Kidney capillary endothelial cell (primary cell): Measurements from ENCODE around the gene UBE2M.
A peak's percentile ranks its signal among the peaks of the same experiment; 100 is the strongest.
"Not testable (repeated sequence)": the region's sequence is repeated elsewhere in the genome, so short reads cannot be mapped to it uniquely, and the experiment has no call there.

Source experiments
- DNase-seq: peaks from one replicate; pipeline ENCODE4 v3.0.0-alpha.2; 2018; ENCODE audit warnings: low spot score

The UBE2M gene

DNA sequence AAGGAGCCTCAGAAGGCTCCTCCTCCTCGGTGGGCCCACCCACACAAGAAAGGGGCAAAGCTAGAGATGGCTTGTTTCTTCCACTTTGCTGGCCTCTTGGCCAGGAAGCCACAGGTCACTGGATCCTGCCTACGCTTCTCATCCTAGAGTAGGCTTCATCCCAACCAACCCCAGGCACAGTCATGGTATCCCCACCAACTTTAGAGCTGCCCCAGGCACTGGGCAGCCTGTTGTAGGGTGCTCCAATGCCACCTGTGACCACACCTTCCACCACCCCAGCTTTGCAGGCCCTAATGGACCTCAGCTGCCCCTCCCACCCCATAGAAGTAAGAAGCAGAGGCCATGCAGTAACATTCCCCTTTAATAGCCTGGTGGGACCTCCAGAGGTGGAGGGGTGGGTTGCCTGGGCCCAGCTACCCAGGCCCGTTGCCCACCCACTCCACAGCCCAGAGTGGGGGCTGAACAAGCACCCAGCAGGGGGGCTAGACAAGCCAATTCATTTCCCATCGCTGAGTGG lies 3.0 kb downstream of the UBE2M start:
- DNase-seq = no peak

DNA sequence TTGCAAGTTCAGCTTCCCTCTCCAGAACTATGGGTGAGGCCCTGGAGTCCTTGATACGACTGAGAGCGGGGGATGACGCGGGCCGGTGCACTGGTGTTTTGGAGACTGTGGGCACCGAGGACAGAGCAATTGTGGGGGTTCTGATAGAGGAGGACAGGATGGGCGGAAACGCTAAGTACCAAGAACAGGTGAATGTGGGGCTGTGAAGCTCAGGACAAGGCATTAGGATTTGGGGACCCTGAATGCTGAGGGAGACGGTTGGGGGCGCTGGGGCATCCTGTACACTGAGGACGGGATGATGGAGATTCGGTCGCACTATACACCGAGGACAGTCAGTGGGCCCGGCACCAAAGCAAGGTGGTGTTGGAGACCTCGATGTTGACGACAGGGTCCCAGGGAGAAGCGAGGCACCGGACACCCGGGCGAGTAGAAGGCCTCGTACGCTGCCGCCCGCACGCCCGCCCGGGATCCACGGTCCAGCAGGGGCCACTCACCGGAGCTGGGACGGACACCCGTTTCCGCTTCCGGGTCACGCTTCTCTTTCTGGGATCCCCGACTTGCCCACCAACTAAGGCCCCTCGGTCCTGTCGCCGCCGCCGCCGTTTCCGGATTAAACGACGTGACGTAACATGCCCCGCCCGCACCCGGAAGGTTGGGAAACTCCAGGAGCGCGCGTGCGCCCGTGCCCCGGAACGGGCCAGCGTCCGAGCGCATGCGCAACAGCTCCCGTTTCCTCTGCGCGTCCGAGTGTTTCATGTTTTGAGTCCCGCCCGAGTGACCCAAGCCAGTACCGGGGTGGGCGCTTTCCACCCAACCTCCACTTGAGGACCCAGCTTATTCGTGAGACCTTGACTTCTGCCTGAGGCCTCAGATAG lies 3.7 kb downstream of the UBE2M start, which contains the start of gene CHMP2A:
CHMP2A (minus strand) TSS at position 612 of the 875 bp plus-strand sequence. CDS start 893 bp downstream, outside the sequence.
- peak; percentile 85 for DNase-seq

DNA sequence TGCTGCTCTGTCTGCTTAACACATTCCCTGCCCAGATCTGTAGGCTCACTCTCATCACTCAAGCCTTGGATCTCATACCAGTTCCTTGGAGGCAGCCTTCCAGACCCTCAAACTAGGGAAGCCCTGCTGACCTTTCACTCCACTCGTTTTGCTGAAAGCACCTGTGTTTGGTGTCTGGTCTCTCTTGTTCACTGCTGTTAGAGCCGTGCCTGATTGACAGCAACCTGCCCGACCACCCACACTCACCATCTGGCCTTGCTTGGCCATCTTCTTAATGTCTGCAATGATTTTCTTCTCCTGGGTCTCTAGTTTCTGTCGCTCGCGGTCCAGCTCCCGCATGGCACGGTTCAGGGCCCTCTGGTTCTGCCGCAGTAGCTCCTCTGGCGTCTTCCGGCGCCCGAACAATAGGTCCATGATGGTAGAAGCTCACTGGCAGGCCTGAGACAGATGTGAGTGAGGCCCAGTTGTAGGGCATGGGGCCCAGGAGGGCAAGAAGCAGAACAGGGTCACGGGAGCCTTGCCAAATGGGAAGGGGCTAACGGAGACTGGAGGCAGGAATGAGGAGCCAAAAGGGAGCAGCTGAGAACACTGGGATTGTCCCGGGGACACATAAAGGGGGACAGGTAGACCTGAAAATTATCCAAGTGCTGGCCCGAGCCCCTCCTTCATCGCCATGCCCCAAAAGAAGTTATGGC lies 4.5 kb downstream of the UBE2M start:
- DNase-seq = no peak

DNA sequence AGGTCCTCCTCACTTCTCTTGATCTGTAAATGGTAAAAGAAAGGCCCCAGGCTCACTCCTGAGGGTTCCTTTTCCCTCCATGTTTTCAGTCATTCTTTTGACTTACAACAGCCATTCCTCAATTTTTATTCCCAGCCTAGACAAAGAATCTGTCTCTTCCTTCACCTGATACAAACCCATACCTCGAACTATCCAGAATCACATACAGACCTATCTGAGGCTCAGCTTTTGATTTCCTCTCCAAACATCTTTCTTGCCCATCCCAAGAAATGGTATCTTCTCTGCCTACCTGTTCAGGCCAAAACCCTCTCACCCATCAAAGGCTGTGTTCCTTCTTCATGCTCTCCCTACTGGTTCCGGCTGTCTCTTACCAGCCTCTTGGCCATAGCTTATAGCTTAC lies 5.8 kb downstream of the UBE2M start:
- no peak for DNase-seq

DNA sequence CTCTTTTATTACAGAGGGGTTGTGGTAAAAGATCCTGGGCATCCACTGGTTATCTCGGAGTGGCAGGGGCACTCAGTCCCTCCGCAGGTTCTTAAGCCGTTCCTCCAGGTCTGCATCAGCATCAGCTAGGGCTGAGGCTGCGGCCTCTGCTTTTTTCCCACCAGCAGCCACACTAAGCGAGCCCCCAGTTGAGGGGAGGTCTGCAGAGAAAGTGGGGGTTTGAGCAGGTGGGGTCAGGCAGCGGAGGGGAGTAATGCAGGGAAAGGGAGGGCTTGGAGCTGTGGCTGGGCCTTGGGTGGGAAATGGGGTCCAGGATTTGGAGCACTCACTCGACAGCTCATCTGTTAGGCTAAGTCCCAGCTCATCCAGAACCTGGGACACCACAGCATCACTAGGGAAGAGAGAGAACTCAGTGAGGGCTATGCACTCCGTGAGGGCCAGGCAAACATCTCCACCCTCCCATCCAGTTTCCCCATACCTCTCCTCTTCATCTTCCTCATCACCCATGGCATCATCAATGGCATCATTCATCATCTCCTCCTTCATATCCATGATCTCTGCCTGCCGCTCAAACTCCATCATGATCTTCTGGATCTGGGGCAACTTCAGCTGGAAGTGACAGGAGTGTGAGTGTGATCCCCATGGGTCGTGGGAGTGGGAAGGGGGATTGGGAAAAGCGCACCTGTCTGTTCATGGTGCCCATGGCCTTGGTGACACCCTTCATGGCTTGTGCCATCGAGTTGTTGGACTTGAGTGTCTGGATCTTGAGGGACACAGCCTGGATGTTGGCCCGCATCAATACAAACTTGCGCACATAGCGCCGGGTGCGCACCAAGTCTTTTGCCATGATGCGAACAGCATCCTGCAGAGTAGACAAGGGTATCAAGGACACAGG lies 6.6 kb downstream of the UBE2M start:
- DNase-seq = no peak

DNA sequence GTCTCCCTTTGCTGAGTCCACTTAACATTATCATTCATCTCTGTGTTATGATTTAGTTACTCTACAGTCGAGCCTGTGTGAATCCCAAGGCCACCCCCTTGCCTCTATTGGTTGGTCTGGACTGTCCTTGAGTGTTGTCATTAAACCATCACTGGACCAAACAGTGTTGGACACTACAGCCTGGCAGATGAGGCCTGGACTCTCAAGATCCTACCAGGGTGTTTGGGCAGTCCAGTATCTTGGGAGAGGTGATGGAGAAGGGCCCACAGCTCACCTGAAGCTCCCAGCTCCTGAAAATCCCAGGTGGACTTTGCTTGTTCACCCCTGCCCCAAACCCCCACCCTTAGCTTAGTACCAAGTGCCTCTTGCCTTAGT lies 7.3 kb downstream of the UBE2M start:
- no peak for DNase-seq

DNA sequence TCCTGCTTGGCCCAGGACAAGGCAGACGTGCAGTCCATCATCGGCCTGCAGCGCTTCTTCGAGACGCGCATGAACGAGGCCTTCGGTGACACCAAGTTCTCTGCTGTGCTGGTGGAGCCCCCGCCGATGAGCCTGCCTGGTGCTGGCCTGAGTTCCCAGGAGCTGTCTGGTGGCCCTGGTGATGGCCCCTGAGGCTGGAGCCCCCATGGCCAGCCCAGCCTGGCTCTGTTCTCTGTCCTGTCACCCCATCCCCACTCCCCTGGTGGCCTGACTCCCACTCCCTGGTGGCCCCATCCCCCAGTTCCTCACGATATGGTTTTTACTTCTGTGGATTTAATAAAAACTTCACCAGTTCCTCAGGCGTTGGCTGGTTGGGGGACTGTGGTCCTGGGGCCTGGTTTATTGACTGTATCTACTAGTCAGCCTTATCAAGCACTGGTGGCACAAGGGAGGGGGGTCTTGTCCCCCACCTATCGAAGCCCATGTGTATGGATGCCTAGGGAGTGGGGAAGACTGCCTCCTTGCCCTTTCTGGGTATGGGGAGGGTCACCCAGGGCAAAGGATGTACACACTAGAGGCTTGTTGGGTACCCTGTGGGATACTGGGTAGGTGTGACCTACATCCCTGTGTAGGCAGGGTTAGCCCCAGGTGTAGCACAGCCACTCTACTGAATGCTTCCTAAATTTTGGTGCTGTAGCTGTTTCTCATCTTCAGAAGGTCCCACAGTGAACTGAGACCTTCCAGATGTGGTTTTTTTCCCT lies 7.9 kb downstream of the UBE2M start:
- no peak for DNase-seq

DNA sequence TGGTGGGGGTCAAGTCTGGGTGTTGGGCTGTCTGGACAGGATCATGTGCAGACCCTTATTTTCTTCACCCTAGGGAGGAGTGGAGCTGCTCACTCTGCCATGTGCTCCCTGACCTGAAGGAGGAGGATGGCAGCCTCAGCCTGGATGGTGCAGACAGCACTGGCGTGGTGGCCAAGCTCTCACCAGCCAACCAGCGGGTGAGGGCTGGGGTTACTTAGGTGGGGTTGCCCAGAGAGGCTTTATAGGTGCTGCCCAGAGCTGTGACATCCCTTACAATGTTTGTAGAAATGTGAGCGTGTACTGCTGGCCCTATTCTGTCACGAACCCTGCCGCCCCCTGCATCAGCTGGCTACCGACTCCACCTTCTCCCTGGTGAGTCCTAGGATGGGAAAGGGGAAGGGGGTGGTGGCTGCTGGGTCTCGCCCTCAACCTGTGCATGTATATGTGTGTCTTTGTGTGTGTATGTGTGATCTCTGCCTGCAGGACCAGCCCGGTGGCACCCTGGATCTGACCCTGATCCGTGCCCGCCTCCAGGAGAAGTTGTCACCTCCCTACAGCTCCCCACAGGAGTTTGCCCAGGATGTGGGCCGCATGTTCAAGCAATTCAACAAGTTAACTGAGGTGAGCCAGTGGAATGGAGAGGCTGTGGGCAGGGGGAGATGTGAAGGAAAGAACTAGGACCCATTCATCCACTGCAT lies 8.6 kb downstream of the UBE2M start:
- no peak for DNase-seq

DNA sequence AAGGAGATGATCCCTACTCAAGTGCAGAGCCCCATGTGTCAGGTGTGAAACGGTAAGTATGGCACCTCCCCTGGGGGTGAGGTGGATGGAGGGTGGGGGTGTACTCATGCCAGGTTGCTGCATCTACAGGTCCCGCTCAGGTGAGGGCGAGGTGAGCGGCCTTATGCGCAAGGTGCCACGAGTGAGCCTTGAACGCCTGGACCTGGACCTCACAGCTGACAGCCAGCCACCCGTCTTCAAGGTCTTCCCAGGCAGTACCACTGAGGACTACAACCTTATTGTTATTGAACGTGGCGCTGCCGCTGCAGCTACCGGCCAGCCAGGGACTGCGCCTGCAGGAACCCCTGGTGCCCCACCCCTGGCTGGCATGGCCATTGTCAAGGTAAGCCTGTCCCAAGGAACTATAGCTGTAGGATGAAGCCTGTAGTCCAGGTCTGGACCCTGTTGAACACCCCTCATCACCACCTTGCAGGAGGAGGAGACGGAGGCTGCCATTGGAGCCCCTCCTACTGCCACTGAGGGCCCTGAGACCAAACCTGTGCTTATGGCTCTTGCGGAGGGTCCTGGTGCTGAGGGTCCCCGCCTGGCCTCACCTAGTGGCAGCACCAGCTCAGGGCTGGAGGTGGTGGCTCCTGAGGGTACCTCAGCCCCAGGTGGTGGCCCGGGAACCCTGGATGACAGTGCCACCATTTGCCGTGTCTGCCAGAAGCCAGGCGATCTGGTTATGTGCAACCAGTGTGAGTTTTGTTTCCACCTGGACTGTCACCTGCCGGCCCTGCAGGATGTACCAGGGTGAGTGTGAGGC lies 9.3 kb downstream of the UBE2M start:
- no peak for DNase-seq

DNA sequence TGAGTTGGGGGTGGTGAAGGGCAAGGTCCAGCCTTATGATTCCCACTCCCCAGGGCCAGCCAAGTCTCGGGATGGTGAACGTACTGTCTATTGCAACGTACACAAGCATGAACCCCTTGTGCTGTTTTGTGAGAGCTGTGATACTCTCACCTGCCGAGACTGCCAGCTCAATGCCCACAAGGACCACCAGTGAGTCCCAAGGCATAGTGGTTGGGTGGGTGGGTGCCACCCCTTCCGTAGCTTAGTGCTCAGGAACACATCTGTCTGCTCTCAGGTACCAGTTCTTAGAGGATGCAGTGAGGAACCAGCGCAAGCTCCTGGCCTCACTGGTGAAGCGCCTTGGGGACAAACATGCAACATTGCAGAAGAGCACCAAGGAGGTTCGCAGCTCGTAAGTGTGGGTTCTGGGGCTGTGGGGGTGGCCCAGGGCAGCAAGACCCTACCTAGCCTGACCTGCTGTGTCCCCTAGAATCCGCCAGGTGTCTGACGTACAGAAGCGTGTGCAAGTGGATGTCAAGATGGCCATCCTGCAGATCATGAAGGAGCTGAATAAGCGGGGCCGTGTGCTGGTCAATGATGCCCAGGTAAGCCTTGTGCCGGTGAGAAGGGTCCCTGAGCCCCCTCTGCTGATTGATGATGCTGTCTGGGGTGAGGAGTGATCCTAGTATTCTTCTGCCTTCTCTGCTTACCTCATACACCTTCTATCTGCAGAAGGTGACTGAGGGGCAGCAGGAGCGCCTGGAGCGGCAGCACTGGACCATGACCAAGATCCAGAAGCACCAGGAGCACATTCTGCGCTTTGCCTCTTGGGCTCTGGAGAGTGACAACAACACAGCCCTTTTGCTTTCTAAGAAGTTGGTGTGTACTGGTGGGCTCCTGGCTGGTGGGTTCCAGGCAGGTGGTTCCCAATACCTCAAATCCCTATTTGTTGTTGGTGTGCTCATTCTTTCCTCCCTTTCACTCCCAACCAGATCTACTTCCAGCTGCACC lies 10.8 kb downstream of the UBE2M start:
- no peak for DNase-seq

DNA sequence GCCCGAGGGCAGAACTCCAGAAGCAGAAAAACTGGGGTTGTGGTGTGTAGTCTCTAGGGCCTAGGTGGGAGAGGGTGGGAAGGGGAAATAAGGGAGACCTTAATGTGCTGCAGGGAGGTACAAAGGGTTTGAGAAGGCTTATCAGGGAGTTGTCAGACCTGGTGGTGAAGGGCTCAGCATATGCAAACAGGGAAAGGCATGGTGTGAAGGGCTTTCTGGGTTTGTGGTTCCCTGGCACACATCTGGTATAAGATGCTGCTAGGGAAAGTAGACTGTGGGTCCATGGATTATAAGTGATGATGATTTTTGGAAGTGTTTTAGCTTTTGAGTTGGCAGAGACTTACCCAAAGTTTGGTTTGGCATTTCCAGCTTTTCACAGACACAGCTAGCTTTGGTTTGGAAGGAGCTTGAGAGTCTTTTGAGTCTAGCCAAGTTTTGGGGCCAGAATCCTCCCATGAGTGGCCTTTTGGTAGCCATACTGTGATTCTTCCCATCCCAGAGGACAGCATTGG lies 12.3 kb downstream of the UBE2M start:
- no peak for DNase-seq

DNA sequence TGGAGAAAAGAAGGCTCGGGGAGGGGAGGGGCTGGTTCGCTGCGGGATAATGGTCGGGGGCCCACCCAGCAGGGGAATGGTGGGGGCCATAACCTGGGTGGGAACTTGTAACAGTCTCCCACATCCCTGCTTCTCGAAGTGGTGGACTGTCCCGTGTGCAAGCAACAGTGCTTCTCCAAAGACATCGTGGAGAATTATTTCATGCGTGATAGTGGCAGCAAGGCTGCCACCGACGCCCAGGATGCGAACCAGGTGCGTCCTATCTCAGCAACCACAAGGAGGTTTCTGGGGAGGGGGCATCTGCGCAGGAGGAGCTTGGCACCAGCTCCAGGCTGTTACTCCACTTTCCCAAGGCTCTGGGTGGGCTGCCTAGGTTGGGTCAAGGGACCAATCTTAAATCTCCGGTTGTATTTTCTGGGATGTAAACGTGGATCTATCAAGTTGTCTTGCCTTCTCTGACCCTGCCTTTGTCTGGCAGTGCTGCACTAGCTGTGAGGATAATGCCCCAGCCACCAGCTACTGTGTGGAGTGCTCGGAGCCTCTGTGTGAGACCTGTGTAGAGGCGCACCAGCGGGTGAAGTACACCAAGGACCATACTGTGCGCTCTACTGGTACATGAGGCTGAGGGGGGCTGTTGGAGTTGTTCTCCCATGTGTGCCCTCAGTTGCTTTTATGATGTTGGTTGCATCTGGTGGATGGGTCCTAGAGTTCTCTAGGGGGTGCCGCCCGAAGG lies 13.0 kb downstream of the UBE2M start:
- no peak for DNase-seq

DNA sequence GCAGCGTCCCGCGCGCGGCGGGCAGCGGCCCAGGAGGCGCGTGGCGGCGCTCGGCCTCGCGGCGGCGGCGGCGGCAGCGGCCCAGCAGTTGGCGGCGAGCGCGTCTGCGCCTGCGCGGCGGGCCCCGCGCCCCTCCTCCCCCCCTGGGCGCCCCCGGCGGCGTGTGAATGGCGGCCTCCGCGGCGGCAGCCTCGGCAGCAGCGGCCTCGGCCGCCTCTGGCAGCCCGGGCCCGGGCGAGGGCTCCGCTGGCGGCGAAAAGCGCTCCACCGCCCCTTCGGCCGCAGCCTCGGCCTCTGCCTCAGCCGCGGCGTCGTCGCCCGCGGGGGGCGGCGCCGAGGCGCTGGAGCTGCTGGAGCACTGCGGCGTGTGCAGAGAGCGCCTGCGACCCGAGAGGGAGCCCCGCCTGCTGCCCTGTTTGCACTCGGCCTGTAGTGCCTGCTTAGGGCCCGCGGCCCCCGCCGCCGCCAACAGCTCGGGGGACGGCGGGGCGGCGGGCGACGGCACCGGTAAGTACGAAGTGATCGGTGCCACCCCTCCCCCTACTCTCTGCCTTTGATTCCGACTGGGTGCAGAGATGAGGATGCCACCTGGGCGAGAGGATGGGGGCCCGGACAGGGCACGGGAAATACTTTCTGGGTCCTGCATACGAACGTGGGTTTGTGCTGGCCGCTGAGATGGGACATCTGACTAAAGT lies 13.7 kb downstream of the UBE2M start:
- DNase-seq = peak; percentile 66

DNA sequence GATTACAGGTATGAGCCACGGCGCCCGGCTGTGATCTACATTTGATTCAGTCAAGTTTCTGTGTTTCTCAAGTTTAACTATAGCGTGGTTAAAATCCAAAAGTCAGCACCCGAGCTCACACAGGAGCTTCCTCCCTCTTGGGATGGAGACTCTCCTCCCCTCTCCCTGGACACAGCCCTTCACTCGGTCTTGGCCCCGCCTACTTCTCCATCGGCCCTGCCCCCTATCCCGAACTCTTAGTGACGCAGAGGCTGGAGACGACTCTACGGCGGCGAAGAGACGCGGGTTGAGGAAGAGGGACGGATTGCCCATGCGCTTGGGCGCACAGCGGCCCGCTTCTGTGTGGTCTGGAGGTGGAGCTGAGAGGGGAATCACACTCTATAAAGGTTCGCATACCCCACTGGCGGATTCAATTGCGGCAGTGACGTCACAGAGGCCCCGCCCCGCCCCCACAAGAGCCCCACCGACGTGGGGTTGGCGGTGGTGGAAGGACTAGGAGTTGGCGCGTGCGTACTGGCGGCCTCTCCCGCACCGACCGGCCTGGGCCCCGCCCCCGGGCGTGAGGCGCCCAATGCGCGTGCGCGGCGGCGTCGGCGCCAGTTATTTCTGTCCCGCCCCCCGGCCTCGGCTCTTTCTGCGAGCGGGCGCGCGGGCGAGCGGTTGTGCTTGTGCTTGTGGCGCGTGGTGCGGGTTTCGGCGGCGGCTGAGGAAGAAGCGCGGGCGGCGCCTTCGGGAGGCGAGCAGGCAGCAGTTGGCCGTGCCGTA lies 14.4 kb downstream of the UBE2M start, which contains the start of gene TRIM28:
TRIM28 (plus strand) TSS at position 239 of the 765 bp plus-strand sequence. CDS start 694 bp downstream, outside the sequence.
- DNase-seq = peak; percentile 98

DNA sequence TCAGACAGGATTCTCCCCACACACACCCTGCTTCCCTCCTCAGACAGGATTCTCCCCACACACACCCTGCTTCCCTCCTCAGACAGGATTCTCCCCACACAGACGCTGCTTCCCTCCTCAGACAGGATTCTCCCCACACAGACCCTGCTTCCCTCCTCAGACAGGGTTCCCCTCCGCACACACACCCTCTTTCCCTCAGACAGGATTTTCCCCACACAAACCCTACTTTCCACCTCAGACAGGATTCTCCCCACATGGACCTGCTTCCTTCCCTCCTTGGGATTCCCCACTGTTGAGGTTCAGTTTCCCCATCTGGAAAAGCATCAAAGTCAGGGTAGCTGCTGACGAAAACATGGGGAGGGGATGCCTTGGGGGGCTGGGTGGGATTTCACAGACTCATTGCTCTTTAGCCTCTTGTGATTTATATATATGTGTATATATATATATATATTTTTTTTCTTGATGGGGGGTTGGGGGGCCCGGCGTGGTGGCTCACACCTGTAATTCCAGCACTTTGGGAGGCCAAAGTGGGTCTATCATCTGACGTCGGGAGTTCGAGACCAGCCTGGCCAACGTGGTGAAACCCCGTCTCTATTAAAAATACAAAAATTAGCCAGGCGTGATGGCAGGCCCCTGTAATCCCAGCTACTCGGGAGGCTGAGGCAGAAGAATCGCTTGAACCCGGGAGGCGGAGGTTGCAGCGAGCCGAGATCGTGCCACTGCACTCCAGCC lies 15.6 kb downstream of the UBE2M start:
- DNase-seq = not testable (repeated sequence)
